Keratinocyte (primary cell): ENCODE measurements around the gene RND3. TPM values are rescaled to one million over a fixed set of nuclear protein-coding genes. Genes with fewer than 3 reads are reported as not detected.

ENCODE experiments used
- DNase-seq: peaks from one replicate; pipeline ENCODE4 v3.0.0-alpha.2; 2011; ENCODE audit warnings: low read depth, missing footprints, low spot score
- FAIRE-seq: peaks from 2 replicates; lab custom pipeline; 2011; peaks lifted over from hg19 to GRCh38; lab: Jason Lieb, UNC
- H2AFZ ChIP-seq: 2 replicates; pipeline ENCODE4 v1.6.0; 2012; ENCODE audit warnings: low read length, control low read depth, inconsistent platforms; ENCODE audit not compliant: control insufficient read depth
- H3K27ac ChIP-seq: 2 replicates; pipeline ENCODE4 v1.5.1; 2011; ENCODE audit warnings: low read length; ENCODE audit not compliant: control insufficient read depth, insufficient read depth
- H3K27me3 ChIP-seq: 3 replicates; pipeline ENCODE4 v1.6.0; 2011; ENCODE audit warnings: low read length; ENCODE audit not compliant: control insufficient read depth, insufficient read depth; ENCODE audit errors: extremely low read depth
- H3K36me3 ChIP-seq, 2 experiments: 2 replicates in 1 of 2; 3 replicates in 1 of 2; pipeline ENCODE4 v1.5.1; 2011; ENCODE audit warnings: low read length in 2 of 2, mild to moderate bottlenecking in 1 of 2; ENCODE audit not compliant: control insufficient read depth in 2 of 2, insufficient read depth in 2 of 2; ENCODE audit errors: extremely low read depth in 1 of 2
- H3K4me1 ChIP-seq: 3 replicates; pipeline ENCODE4 v1.5.1; 2011; ENCODE audit warnings: low read length; ENCODE audit not compliant: control insufficient read depth, insufficient read depth; ENCODE audit errors: extremely low read depth
- H3K4me2 ChIP-seq: 3 replicates; pipeline ENCODE4 v1.6.0; 2011; ENCODE audit warnings: low read depth, low read length; ENCODE audit not compliant: control insufficient read depth, insufficient read depth; ENCODE audit errors: extremely low read depth
- H3K4me3 ChIP-seq, 3 experiments: fragments of 200-600 bp in 1 of 3; sonication (generic) in 1 of 3; 2 replicates in 2 of 3; 3 replicates in 1 of 3; pipeline ENCODE4 v1.5.1; 2011 to 2016; ENCODE audit warnings: low read length in 3 of 3, mild to moderate bottlenecking in 3 of 3, control low read depth in 2 of 3, inconsistent platforms in 1 of 3, low read depth in 1 of 3, mixed read lengths in 1 of 3, mixed run types in 1 of 3, moderate library complexity in 1 of 3; ENCODE audit not compliant: control insufficient read depth in 2 of 3, insufficient read depth in 2 of 3; ENCODE audit errors: extremely low read depth in 1 of 3
- H3K79me2 ChIP-seq: 2 replicates; pipeline ENCODE4 v1.6.0; 2012; ENCODE audit warnings: low read length; ENCODE audit not compliant: control insufficient read depth, insufficient read depth
- H3K9ac ChIP-seq: 3 replicates; pipeline ENCODE4 v1.6.0; 2011; ENCODE audit warnings: low read length; ENCODE audit not compliant: control insufficient read depth, insufficient read depth; ENCODE audit errors: extremely low read depth
- H3K9me1 ChIP-seq: 3 replicates; pipeline ENCODE4 v1.6.0; 2011; ENCODE audit warnings: low read length; ENCODE audit not compliant: control insufficient read depth, insufficient read depth; ENCODE audit errors: extremely low read depth
- H3K9me3 ChIP-seq: 2 replicates; pipeline ENCODE4 v1.5.1; 2012; ENCODE audit warnings: low read depth, low read length; ENCODE audit not compliant: control insufficient read depth
- H4K20me1 ChIP-seq: 3 replicates; pipeline ENCODE4 v1.6.0; 2011; ENCODE audit warnings: low read length; ENCODE audit not compliant: control insufficient read depth, insufficient read depth; ENCODE audit errors: extremely low read depth
- CTCF ChIP-seq, 3 experiments: IDR thresholded peaks in 1 of 3; conservative IDR thresholded peaks in 1 of 3; optimal IDR thresholded peaks in 1 of 3; 2 replicates in 2 of 3; 3 replicates in 1 of 3; pipeline versions ENCODE3 to v1.5.1; 2011; ENCODE audit warnings: low read length in 3 of 3, mild to moderate bottlenecking in 3 of 3, moderate library complexity in 2 of 3, control low read depth in 1 of 3, inconsistent platforms in 1 of 3; ENCODE audit not compliant: insufficient read depth in 2 of 3; ENCODE audit errors: extremely low read depth in 1 of 3
- EZH2 ChIP-seq: IDR thresholded peaks from one replicate; pipeline ENCODE4 v1.6.1; 2012; ENCODE audit warnings: inconsistent platforms, mild to moderate bottlenecking, low read length, moderate library complexity
- dilution Hi-C: fragments of 300-500 bp; cut with MboI; formaldehyde crosslinking; loops from one replicate; pipeline ENCODE4 v1.7.0; 2020; ENCODE audit warnings: low sequenced_read_pairs; ENCODE audit not compliant: extremely low pct_ligation_motif_present
- polyA plus RNA-seq, 5 experiments: library from polyadenylated mRNA; depleted of rRNA in 3 of 5; stranded (reverse) in 3 of 5; stranded (forward) in 1 of 5; unstranded in 1 of 5; fragments of >200 nt; gene quantifications; 1 replicate in 1 of 5; 2 replicates in 3 of 5; 3 replicates in 1 of 5; pipeline versions ENCODE4 v1.2.1 to v1.2.3, GENCODE V29; 2011 to 2012; ENCODE audit warnings: missing spikeins in 2 of 5, low read depth in 1 of 5, low replicate concordance in 1 of 5

The RND3 gene
- polyA plus RNA-seq, 1 donor (not counting 4 experiments of a cell fraction or from before 2014, with no cell fraction given) = 202 TPM

- H3K4me2 ChIP-seq = peak overlapping the region; percentile 91
- peak overlapping the region in 2 of 3 experiments; percentile 27 to 36 for H3K4me3 ChIP-seq
- H3K9ac ChIP-seq = peak overlapping the region; percentile 45
- H3K79me2 ChIP-seq = peaks cover 85% of the 10 kb centered on the region
- H3K9me3 ChIP-seq = no peaks in the 10 kb centered on the region
- H4K20me1 ChIP-seq = peaks cover 20% of the 10 kb centered on the region
- no peak overlapping the region for H2AFZ ChIP-seq
- peaks cover 5 to 24% of the 10 kb centered on the region in 2 experiments for H3K36me3 ChIP-seq
- peak overlapping the region; percentile 99 for H3K27ac ChIP-seq
- TF ChIP-seq CTCF (optimal IDR thresholded peaks at IDR 0.05 in 1 of 3, IDR thresholded peaks at IDR 0.05 in 1 of 3, conservative IDR thresholded peaks at IDR 0.05 in 1 of 3; ENCODE audit: extremely low read depth in 1 of 3, insufficient read depth in 2 of 3, low read length in 3 of 3) (no peak), EZH2 (no peak)
- dilution Hi-C loops = no loop called here
- H3K27me3 ChIP-seq = no peaks in the 10 kb centered on the region
- FAIRE-seq = no peak
- H3K9me1 ChIP-seq = no peaks in the 10 kb centered on the region
- peak; percentile 30 for DNase-seq
- H3K4me1 ChIP-seq = peaks cover 69% of the 10 kb centered on the region
Measured at GRCh38 chr2:150482111-150482510, 5.4 kb downstream of the RND3 start.

- Histone ChIP-seq H3K4me1 (peaks cover 78% of the 10 kb centered on the region), H3K27me3 (no peaks in the 10 kb centered on the region), H3K79me2 (peaks cover 85% of the 10 kb centered on the region), H3K9me1 (no peaks in the 10 kb centered on the region), H3K9ac (peak overlapping the region; percentile 84), H3K36me3 (peaks cover 9 to 28% of the 10 kb centered on the region in 2 experiments), H4K20me1 (peaks cover 18% of the 10 kb centered on the region), H2AFZ (no peak overlapping the region), H3K4me2 (peak overlapping the region; percentile 91), H3K9me3 (no peaks in the 10 kb centered on the region), H3K27ac (peak overlapping the region; percentile 99), H3K4me3 (peak overlapping the region; percentile 4 to 64 (median 36))
- TF ChIP-seq EZH2 (no peak), CTCF (optimal IDR thresholded peaks at IDR 0.05 in 1 of 3, IDR thresholded peaks at IDR 0.05 in 1 of 3, conservative IDR thresholded peaks at IDR 0.05 in 1 of 3; ENCODE audit: extremely low read depth in 1 of 3, insufficient read depth in 2 of 3, low read length in 3 of 3) (no peak)
- DNase-seq (peak; percentile 26), FAIRE-seq (peak; percentile 32)
- dilution Hi-C loops = no loop called here
Measured at GRCh38 chr2:150480971-150481830, 6.3 kb downstream of the RND3 start.
